Spleen (tissue), 3 donors: ENCODE measurements around the gene FAM20C.

ENCODE experiments used
- POLR2A ChIP-seq, 3 donors: fragments of 450-650 bp; IDR thresholded peaks; one replicate each; pipeline ENCODE4 v1.5.1; 2017; ENCODE audit warnings: antibody characterized with exemption in 3 of 3, mild to moderate bottlenecking in 1 of 3
- POLR2AphosphoS5 ChIP-seq, 3 donors: sonication (generic); formaldehyde crosslinking; IDR thresholded peaks; one replicate each; pipeline ENCODE4 v1.5.1; 2017; ENCODE audit warnings: antibody characterized with exemption in 3 of 3

DNA sequence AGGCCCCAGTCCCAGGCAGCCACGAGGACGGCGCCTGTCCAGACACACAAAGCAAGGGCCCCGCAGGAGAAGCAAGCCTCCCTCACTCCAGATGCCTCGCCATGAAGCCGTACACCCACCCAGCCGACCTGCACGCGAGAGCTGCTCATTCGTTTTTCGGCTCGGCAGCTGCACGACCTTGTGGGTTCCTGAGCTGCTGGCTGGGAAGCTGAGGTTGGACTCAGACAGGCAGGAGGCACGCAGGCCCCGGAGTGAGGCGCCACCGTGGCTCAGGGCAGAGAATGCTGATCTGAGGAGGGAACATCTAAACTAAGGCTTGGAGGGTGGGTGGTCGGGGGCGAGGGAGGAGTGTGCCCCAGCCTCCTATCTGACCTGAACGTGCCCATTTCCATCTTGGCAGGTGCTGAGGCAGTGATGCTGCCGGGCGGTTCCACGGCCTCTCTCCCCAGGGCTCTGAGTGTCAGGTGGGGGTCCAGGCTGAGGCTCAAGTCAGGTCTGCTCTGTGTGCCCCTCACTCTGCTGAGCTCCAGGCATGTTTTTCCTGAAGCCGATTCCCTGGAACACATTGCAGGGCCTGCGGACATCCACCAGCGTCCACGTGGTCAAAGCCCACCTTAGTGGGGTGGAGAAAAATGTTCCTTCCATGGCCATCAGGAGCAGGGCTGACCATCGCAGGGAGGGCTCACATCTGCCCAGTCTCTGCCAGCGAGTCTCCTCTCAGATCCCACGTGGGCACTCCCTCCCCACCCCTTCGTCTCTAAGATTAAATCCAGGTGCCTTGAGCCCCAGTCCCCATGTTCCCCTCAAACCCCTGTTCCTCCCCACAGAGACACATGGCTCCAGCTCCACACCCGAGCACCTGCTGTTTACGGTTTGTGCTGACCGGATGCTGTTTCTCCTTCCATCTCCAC is 28.1 kb upstream of the FAM20C start:
- TF ChIP-seq POLR2AphosphoS5 (IDR thresholded peaks at IDR 0.05), result no peak
- TF ChIP-seq POLR2A (IDR thresholded peaks at IDR 0.05), result no peak
